ENCODE results near the gene MYT1.
"Not testable (repeated sequence)": the region's sequence is repeated elsewhere in the genome, so short reads cannot be mapped to it uniquely, and the experiment has no call there.

The MYT1 gene
- total RNA-seq: 0 to 0.06 reads per million in 2 experiments

- DNase-seq (ENCODE audit: low read depth): no peak
Observed at GRCh38 chr20:64164123-64164836, at the start of gene MYT1. Gene MYT1, plus strand, starts transcription at chr20:64164452. Its CDS starts 34,410 bp downstream, at chr20:64198862.

DNA sequence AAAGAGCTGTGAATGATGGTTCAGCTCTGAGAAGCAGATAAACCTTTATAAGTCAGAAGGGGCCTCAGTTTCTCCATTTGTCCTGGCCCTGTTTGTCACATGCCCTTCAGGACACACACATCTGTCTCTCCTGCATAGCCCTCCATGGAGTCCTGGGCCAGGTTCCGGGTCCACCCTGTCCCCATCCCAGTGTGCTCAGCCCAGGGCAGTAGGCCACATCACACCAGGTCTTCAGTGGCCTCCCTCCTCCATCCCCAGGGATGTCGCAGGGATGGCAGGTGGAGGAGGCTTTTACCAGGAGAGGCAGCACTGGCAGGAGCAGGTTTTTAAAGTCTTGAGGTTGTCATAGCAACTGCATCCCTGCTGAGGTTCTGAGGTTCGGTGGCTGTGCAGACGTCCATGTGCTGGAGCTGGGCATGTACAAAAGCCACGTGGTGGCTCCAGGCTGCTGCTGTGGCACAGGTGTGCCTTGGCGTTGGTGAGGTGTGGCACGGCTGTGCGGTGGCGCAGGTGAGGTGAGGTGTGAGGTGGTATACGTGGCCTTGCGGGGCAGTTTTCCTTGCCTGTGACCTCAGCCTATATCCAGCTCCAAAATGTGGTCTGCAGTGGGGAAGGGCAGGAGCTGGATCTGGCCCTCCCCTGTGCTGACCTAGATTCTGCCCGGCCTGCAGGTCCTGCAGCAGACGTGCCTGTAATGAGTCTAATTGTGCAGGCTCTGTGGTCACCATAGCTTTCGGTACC, 48.9 kb upstream of the MYT1 start:
- no peak for DNase-seq (ENCODE audit: low read depth)

- no peak for DNase-seq (ENCODE audit: low read depth)
Observed at GRCh38 chr20:64116016-64116415, 48.2 kb upstream of the MYT1 start.

GRCh38 chr20:64116541-64117431, 47.5 kb upstream of the MYT1 start:
- no peak for DNase-seq (ENCODE audit: low read depth)

DNA sequence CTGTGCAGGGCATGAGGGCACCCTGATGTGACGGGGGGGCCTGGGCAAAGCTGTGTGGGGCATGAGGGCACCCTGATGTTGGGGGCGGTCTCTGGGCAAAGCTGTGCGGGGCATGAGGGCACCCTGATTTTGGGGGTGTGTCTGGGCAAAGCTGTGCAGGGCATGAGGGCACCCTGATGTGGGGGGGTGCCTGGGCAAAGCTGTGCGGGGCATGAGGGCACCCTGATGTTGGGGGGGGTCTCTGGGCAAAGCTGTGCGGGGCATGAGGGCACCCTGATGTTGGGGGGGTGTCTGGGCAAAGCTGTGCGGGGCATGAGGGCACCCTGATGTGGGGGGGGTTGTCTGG, 46.8 kb upstream of the MYT1 start:
- DNase-seq (ENCODE audit: low read depth): not testable (repeated sequence)

GRCh38 chr20:64119301-64119680, 45.0 kb upstream of the MYT1 start:
- no peak for DNase-seq (ENCODE audit: low read depth)

GRCh38 chr20:64119681-64120341, 44.4 kb upstream of the MYT1 start:
- no peak for DNase-seq (ENCODE audit: low read depth)

- no peak for DNase-seq (ENCODE audit: low read depth)
Observed at GRCh38 chr20:64121586-64121985, 42.7 kb upstream of the MYT1 start.

DNA sequence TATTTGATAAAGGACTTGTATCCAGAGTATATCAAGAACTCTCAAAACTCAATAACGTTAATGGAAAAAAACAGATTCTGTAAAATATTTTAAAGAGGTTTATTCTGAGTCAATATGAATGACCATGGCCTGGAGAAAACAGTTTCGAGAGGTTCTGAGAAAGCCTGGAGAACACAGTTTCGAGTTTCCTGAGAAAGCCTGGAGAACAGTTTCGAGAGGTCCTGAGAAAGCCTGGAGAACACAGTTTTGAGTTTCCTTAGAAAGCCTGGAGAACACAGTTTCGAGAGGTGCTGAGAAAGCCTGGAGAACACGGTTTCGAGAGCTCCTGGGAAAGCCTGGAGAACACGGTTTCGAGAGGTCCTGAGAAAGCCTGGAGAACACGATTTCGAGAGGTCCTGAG, 41.3 kb upstream of the MYT1 start:
- not testable (repeated sequence) for DNase-seq (ENCODE audit: low read depth)

DNA sequence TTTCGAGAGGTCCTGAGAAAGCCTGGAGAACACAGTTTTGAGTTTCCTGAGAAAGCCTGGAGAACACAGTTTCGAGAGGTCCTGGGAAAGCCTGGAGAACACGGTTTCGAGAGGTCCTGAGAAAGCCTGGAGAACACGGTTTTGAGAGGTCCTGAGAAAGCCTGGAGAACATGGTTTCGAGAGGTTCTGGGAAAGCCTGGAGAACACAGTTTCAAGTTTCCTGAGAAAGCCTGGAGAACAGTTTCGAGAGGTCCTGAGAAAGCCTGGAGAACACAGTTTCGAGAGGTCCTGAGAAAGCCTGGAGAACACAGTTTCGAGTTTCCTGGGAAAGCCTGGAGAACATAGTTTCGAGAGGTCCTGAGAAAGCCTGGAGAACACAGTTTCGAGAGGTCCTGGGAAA, 40.7 kb upstream of the MYT1 start:
- DNase-seq (ENCODE audit: low read depth): not testable (repeated sequence)

- no peak for DNase-seq (ENCODE audit: low read depth)
Observed at GRCh38 chr20:64129146-64129782, 35.0 kb upstream of the MYT1 start.

- DNase-seq (ENCODE audit: low read depth): no peak
Observed at GRCh38 chr20:64130271-64130670, 34.0 kb upstream of the MYT1 start.

DNA sequence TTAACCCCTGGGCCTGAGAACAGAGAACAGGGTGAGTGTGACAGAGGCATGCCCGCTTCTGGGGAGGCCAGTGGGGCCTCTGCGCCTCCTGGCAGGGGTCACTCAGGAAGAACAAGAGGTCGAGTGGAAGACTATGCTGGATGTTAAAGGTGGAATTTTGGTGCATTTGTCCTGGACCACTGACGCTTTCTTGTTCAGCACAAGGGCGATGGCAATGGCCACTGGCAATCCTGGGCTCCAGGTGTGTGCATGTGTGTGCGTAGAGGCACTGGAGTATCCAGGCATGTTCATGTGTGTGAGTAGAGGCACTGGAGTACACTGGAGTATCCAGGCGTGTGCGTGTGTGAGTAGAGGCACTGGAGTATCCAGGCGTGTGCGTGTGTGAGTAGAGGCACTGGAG, 33.4 kb upstream of the MYT1 start:
- DNase-seq (ENCODE audit: low read depth): no peak

- no peak for DNase-seq (ENCODE audit: low read depth)
Observed at GRCh38 chr20:64131406-64131805, 32.8 kb upstream of the MYT1 start.

DNA sequence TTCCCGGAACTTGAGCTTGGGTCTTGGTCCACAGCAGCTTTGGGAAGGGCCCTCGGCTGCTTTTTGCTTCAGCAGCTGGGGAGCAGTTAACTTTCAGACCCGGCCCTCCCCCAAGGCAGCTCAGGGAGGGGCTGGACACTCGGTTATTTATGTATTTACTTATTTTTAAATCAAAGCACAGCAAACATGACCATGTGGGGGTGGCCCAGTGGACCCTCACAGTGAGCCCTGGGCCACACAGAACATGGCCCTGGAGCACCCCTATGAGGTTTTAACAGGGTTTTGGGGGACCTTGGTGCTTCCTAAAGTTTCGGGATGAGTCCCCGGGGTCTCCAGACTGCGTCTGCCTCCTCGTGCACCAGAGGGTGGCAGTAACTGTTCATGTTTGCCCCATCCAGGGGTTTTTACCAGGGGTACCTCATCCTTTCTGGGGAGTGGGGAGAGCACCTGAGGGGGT, 30.3 kb upstream of the MYT1 start:
- no peak for DNase-seq (ENCODE audit: low read depth)

DNA sequence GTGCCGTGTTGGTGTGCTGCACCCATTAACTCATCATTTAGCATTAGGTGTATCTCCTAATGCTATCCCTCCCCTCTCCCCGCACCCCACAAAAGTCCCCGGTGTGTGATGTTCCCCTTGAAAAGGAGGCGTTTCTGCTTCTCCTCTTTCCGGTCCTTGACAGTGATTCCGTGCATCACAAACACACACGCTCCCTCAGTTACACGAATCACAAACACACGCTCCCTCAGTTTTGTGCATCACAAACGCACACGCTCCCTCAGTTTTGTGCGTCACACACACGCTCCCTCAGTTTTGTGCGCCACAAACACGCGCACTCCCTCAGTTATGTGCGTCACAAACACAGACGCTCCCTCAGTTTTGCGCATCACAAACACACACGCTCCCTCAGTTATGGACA, 29.5 kb upstream of the MYT1 start:
- not testable (repeated sequence) for DNase-seq (ENCODE audit: low read depth)

DNA sequence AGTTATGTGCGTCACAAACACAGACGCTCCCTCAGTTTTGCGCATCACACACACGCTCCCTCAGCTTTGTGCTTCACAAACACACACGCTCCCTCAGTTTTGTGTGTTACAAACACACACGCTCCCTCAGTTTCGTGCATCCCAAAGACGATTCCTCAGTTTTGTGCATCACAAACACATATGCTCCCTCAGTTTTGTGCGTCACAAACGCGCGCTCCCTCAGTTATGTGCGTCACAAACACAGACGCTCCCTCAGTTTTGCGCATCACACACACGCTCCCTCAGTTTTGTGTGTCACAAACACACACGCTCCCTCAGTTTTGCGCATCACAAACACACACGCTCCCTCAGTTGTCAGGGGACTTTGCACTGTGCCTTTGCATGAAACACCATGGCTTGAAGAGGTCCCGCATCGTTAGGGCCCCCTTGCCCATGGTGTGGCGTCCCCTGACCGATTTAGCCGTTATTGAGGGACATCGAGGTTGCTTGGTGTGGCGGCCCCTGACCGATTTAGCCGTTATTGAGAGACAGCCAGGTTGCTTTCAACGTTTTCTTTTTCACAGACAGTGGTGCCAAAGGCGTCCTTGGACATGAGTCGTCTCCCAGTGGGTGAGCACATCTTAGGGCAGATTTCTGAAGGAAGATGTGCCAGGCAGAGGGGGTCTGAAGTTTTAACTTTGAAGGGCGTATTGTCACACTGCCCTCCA, 28.1 kb upstream of the MYT1 start:
- no peak for DNase-seq (ENCODE audit: low read depth)

DNA sequence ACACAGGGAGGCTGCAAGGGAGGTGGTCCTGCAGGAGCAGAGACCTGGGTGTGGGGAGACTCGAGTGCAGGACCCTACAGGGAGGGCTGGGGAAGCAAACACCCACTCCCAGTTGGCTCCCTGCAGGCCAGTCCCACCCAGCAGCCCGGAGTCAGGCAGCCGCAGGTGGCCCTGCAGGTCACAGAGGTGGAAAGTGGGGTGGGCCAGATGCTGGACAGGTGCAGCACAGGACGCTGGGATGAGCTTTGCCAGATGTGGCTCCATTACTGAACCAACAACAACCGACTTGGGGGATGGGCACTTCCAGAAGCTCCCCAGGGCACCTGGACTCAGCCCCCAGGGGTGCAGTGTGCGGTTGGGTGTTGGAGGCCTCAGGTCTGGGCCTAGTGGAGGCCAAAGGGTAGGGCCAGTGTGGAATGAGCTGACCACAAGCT, 26.6 kb upstream of the MYT1 start:
- DNase-seq (ENCODE audit: low read depth): no peak

DNA sequence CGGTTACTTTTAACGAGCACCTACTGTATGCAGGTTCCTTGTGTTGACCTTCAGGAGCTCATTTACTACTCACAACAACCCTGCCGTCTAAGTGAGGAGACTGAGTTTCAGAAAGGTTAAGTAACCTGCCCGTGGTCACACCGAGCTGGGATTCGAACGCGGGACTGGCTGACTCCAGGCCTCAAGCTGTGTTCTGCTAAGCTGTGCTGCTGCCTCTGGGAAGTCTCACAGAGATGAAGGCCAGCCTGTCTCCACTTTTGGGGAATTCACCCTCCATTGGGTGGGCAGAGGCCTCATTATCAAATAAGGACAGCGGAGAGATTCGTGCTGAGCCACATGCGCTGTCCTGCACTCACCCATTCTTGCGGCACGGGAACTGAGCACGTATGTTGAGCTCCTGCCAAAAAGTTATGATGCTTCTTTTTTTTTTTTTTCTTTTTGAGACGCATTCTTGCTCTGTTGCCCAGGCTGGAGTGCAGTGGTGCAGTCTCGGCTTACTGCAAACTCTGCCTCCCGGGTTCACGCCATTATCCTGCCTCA, 25.9 kb upstream of the MYT1 start:
- DNase-seq (ENCODE audit: low read depth): no peak

All from T follicular helper cell (primary cell).